PFSK-1 (cell line): ENCODE data around the gene KLK4.

Experiments used
- FOXP2 ChIP-seq: optimal IDR thresholded peaks from 2 replicates; pipeline ENCODE3; 2011; ENCODE audit warnings: borderline replicate concordance, control low read depth, inconsistent platforms; ENCODE audit not compliant: insufficient read depth; ENCODE audit errors: extremely low read length, extremely low read depth
- POLR2AphosphoS5 ChIP-seq: IDR thresholded peaks from 2 replicates; pipeline ENCODE4 v1.6.1; 2012; ENCODE audit warnings: low read depth, mild to moderate bottlenecking, control low read depth, low read length, moderate library complexity
- REST ChIP-seq, 2 experiments: IDR thresholded peaks; 2 replicates each; pipeline versions ENCODE4 v1.6.1 to v1.8.0; 2011 to 2012; ENCODE audit warnings: low read depth in 2 of 2, low read length in 2 of 2, control low read depth in 1 of 2, inconsistent platforms in 1 of 2, mild to moderate bottlenecking in 1 of 2, moderate library complexity in 1 of 2; ENCODE audit not compliant: insufficient read depth in 1 of 2
- SIN3A ChIP-seq: IDR thresholded peaks from 2 replicates; pipeline ENCODE4 v1.6.1; 2012; ENCODE audit warnings: mild to moderate bottlenecking, low read length, moderate library complexity, borderline replicate concordance; ENCODE audit not compliant: insufficient read depth
- TAF1 ChIP-seq: IDR thresholded peaks from 2 replicates; pipeline ENCODE4 v1.6.1; 2012; ENCODE audit warnings: low read length, control low read depth, borderline replicate concordance; ENCODE audit not compliant: insufficient read depth

The KLK4 gene

DNA sequence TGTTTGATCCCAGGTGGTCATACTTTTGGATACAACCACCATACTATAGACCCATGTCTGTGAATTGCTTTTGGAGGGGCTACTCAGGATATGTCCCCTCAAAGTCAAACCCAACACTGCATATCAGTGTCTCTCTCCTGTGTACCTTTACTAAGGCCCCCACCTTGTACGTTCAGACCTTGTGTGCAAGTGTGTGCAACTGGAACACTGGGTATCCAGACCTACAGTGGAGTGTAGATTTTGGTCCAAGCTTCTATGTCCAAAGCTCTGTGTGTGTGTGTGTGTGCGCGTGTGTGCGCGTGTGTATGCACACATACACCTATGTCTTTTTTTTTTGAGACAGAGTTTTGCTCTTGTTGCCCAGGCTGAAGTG, 20.0 kb downstream of the KLK4 start:
- TF ChIP-seq SIN3A = no peak
- TF ChIP-seq REST (IDR thresholded peaks at IDR 0.05; ENCODE audit: insufficient read depth in 1 of 2, low read depth in 2 of 2, low read length in 2 of 2) = no peak
- no peak for TF ChIP-seq TAF1
- TF ChIP-seq POLR2AphosphoS5 = no peak
- TF ChIP-seq FOXP2 = no peak

GRCh38 chr19:50890422-50891252, 20.6 kb downstream of the KLK4 start:
- TF ChIP-seq POLR2AphosphoS5 (no peak), FOXP2 (no peak), SIN3A (no peak), REST (IDR thresholded peaks at IDR 0.05; ENCODE audit: insufficient read depth in 1 of 2, low read depth in 2 of 2, low read length in 2 of 2) (no peak), TAF1 (no peak)

DNA sequence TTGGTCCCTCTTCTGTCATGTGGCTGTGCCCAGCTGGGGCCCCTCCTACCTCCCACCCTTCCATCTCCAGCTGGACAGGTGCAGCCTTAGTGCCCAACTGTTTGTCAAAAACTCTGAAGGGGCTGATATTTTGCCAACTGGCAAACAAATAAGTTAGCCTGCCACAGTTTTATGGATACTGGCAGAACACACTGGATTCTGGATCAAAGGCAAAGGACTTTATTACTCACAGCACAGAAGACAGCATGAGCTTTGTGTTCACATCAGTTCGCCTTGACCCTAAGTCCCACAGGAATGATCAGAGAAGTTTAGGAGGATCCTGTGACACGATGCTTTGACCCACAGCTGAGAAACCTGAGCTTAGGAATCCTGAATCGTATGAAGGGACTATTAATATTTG, 21.6 kb downstream of the KLK4 start:
- no peak for TF ChIP-seq SIN3A
- no peak for TF ChIP-seq FOXP2
- no peak for TF ChIP-seq TAF1
- no peak for TF ChIP-seq REST (IDR thresholded peaks at IDR 0.05; ENCODE audit: insufficient read depth in 1 of 2, low read depth in 2 of 2, low read length in 2 of 2)
- TF ChIP-seq POLR2AphosphoS5 = no peak

DNA sequence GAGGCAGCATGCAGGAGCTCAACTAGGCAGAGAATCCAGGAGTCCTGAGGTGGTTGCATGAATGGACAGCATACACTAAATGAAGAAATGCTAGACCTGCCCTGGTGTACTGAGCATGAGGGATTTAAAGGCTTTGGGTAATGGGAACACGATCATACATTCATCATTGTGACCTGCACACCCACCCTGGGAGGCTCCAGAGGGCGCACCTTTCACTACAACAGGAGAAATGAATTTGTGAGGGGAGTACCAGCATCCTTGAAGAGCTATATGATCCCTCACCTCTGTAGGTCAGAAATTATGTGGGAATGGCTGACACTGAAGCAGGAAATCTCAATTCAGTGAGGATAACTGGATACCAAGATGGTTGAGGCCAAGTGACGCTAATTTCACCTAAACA, 29.0 kb downstream of the KLK4 start:
- TF ChIP-seq POLR2AphosphoS5 (no peak), TAF1 (no peak), FOXP2 (no peak), REST (IDR thresholded peaks at IDR 0.05; ENCODE audit: insufficient read depth in 1 of 2, low read depth in 2 of 2, low read length in 2 of 2) (no peak), SIN3A (no peak)
